HG03039 (cell line): Measurements from ENCODE around the gene RPUSD3.
A peak's percentile ranks its signal among the peaks of the same experiment; 100 is the strongest.

ENCODE experiments used
- ATAC-seq: cut with Tn5 transposase; IDR thresholded peaks from one replicate; pipeline ENCODE4 v1.9.1; 2021; ENCODE audit warnings: mild to moderate bottlenecking, moderate library complexity; ENCODE audit not compliant: unreplicated experiment

The RPUSD3 gene

DNA sequence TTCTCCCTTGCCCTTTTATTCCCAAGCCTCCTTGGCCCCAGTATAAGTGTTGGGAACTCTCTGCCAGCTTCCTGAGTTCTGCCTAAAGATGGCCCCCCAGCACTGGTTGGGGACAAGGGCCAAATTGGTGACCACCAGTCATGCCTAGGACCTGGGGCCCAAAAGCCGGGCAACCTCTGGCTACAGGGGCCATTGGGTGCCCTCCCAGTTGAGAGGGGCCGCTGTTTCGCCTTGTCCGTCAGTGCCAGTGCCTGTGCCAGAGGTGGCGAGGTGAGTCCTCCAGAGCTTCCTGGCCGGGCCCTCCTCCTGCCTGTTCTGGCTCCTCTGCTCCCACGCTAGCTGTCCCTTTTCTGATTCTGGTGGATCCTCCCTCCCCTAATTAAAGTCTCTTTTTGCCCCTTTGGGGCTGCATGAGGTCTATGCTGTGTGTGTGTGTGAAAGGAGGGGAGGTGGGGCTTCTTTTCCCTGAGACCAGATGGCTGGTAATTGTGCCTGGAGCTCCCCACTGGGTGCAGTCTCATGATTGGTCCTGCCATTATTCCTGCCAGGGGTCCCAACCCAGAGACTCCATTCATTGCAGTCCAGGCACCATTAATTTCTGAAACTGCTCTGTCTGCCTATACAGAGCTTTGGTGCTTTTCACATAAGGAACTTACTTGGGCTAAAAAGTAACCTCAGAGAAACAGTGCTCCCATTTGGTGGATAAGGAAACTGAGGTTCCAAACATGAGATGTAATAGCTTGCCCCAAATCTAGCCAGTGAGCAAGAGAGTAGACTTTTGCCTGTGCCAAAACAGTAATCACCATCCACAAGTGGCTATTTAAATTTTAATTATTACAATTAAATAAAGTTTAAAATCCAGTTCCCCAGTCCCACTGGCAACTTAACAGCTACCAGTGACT, 36.9 kb downstream of the RPUSD3 start:
- ATAC-seq, result no peak

DNA sequence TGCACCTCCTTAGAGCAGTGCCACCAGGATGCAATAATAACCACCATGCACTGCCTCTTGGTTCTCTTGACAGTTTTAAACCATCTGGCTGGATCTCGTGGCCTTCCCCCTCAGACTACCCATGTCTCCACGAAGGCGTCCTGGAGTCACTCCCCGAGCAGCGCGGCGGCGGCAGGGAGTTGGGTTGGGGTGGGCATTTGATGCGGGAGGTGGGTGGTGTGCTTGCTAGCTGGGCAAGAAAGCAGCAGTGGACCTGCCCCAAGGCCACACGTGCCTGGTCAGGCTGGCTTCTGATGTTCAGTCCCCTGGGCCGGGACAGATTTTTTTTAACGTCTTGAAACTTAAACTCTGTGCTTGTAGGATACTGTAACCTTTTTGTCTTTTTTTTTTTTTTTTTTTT, 37.7 kb downstream of the RPUSD3 start:
- ATAC-seq, result no peak

DNA sequence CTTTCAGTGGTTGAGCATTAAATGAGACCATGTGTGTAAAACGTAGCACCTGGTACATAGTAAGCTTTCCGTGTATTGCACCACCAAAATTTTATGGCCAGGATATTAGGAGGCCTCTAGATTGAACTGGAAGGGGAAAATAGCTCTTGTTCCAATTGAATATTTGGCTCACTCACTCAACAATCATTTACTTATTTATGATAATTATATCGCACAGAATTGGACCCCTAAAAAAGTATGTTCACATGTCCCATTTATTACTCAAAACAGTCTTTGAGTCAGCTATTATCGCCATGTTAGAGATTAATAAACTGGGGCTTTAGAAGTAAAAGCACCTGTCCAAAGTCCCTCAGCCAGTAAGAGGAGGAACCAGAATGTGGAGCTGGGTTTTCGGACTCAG, 38.8 kb downstream of the RPUSD3 start:
- ATAC-seq, result no peak

DNA sequence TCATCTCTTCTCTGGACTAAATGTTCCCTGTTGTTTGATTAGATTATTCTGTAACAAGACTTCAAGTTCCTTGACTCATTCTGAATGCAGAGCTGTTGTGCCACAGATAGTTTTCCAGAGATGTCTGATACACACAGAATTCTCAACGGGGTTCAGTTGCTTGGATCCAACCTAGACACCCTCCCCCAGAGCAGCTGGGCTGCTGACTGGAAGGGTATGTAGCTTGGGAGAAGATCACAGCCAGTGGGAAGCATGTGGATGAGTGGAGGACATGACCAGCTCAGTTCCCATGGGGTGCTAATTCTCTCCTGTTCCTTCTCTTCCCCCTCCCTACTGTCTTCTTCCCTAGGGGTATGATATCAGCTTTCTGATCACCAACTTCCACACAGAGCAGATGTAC, 40.3 kb downstream of the RPUSD3 start:
- no peak for ATAC-seq

DNA sequence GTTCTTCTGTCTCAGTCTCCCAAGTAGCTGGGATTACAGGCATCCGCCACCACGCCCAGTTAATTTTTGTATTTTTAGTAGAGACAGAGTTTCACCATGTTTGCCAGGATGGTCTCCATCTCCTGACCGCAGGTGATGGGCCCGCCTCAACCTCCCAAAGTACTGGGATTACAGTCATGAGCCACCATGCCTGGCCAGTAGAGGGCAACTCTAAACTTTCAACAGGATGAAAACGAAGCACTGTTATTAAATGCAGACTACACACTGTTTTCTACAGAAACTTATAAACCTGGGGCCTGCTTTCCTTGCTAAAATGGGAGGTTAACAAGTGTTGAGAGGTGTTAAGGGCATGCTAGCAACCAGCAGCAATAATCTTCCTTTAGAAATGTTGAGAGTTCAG, 43.3 kb downstream of the RPUSD3 start:
- no peak for ATAC-seq

DNA sequence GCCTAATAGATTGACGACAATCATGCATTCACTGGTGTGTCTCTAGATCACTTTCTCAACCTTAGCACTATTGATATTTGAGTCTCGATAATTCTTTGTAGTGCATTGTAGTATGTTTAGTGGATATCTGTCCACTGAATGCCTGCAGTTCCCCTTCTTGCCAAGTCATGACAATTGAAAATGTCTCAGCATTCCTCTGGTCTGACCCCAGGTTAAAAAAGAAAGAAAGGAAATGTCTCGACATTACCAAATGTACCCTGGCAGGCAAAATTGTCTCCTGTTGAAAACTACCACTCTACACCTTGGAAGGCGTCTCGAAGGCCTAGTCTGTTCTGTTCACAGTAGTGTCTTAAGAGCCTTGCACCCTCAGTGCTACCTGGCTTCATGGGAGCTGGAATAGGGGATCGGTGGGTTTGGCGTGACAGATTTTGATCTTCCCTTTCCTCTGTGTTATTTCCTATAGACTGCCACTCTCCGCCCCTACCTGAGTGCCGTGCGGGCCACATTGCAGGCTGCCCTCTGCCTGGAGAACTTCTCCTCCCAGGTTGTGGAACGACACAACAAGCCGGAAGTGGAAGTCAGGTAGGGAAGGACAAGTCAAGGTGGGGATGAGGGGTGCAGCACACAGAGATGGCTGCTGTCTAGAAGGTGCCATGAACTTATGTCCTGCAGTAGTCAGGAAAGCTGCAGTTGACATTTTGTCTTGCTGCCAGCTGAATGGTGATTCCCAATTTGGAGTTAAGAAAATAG, 46.4 kb downstream of the RPUSD3 start:
- no peak for ATAC-seq

DNA sequence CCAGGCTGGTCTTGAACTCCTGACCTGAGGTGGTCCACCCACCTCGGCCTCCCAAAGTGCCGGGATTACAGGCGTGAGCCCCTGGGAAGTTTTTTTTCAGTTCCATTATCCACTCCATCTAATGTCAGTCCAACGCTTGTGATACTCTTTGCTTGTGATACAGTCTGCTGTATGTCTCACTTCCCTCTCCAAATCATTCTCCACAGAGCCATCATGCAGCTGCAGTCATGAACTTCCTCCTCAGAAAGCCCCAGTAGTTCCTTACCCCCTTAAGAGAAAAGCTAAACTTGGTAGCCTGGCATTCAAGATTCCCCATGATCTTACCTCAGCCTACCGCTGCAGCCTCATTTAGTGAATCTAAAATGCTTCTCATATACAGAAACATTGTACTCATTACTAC, 48.6 kb downstream of the RPUSD3 start:
- no peak for ATAC-seq

DNA sequence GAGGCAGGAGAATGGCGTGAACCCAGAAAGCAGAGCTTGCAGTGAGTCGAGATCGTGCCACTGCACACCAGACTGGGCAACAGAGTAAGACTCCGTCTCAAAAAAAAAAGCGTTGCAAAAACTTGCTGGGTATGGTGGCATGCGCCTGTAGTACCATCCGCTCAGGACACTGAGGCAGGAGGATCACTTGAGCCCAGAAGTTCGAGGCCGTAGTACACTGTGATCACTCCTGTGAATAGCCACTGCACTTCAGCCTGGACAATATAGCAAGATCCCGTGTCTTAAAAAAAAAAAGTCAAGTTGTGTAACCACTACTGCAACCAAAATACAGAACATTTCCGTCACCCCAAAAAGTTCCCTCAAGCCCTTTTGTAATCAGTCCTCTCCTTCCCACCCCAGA, 49.4 kb downstream of the RPUSD3 start:
- ATAC-seq, result no peak

DNA sequence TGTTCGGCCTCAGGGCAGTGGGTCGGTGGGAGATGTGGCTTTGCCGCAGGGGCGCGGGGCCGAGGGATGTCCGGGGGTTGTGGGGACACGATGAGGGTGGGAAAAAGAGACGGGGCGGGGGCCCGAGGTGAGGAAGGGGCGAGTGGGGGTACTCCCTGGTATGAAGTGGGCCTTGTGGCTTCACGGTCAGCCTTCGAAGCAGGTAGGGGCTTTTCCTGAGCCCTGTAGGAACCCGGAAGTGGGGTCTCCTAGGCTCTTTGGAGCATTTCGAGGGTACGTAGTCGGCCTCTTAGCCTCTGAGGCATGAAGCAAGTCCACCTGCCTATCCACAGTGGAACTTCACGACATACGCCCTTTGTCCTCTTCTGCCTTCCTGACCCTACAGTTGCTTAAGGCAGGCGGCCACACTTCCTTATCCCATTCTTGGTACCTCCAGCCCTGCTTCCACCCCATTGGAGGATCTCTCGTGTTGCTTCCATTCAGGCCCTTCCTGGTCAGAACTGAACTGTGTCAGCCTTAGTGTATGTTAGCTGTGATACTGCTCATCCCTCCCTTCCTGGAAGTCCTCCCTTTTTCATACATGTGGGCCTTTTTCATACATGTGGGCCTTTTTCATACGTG, 50.5 kb downstream of the RPUSD3 start:
- ATAC-seq, result no peak

DNA sequence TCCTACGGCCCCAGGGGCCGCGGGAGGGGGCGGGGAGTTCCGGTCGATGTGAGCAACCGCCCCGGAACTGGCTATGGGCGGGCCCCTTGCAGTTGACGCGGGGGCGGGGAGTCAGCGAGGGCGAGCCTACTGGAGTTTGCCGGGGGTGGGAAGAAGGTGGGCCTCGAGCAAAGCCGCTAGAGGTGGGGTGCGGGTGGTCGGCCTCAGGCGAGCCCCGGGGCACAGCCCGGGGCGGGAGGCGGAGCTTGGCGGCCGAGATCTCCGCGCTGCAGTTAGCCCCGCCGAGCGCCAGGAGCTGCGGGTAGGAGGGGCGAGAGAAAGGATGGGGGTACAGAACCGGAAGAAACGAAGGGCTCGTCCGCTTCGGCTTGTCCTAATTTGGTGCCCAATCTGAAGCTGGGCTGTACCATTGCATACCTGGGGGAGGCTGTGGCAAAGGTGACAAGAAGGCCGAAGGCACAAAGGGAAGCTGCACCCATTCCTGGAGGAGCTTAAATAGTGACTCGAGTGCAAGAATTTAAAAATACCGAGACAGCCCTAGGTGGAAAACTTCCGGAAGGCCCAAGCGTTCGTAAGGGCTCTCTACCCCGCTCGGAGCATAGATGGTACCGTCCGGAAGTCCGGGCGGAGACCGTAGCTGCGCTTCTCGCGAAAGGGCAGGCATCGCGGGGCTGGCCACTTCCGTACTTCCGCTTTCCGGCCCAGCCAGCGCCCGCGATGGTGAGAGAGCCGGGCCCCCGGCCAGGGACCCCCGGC, 51.2 kb downstream of the RPUSD3 start, which contains the start of the genes ARPC4 and TADA3:
ARPC4 (plus strand) TSS at position 678 of the 756 bp plus-strand sequence; CDS start at position 718, 40 bp downstream.
TADA3 (minus strand) TSS at position 69 of the 756 bp plus-strand sequence. CDS start 1,007 bp downstream, outside the sequence.
- ATAC-seq, result peak; percentile 77

DNA sequence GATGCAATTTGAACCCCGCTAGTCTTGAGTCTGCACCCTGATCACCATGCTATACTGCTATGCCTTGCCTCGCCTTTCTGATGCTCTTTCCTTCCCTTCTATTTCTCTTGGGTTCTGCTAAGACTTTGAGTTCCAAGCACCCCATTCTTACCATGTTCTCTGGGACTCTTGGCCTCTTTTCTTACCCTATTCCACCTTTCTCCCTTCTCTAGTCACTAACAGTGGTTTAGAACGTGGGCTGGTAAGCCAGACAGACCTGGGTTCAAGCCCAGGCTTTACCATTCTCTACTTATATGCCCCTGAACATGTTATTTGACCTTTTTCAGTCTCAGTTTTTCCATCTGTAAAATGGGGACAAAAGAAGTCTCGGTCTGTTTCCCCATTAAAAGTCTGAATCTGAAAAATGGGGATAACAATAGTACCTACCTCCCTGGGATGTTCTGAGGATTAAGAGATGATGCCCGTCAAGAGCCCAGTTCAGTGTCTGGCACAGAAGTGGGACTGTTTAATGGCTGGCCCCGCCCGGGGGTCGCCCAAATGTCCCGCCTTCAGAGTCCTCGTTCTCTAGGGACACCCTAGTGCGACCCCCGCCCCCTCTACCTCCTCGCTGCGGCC, 51.9 kb downstream of the RPUSD3 start:
- no peak for ATAC-seq

DNA sequence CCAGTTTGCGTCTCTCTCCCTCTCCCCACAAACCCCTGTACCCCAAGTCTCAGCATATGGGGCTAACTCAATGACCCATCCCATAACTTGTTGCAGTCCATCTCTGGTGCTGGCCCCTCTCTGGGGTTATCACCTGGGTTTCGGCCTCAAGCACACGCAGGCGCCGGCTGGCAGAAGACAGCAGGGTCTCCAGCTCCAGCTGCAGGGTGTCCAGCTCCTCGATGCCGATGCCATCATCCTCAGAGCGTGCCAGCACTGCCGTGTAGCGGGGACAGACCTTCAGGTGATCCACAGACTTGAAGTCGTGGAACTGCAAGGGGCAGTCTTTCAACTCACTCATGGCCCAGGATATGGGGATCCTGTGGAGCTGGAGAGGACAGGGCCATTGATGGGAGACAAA, 52.7 kb downstream of the RPUSD3 start:
- ATAC-seq, result no peak
